Jurkat, Clone E6-1 (cell line): Measurements from ENCODE around the gene VAT1L.

Source experiments
- DNase-seq: peaks from one replicate; pipeline ENCODE4 v3.0.0-alpha.2; 2011; ENCODE audit warnings: low read depth, low spot score
- H3K4me3 ChIP-seq: 2 replicates; pipeline ENCODE4 v1.5.1; 2011; ENCODE audit warnings: mild to moderate bottlenecking, low read length, control low read depth, moderate library complexity

The VAT1L gene

DNA sequence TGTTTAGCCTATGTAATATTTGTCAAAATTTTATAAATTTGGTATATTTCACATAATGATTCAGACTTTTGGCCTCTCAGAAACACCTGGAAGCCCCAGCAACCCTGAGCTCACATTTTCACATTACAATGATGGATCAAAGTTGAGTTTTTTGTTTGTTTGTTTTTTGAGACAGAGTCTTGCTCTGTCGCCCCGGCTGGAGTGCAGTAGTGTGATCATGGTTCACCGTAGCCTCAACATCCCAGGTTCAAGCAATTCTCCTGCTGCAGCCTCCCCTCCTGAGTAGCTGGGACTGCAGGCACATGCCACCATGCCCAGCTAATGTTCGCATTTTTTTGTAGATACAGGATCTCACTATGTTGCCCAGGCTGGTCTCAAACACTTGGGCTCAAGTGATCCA lies 10.6 kb upstream of the VAT1L start:
- H3K4me3 ChIP-seq = no peak overlapping the region
- DNase-seq = no peak

DNA sequence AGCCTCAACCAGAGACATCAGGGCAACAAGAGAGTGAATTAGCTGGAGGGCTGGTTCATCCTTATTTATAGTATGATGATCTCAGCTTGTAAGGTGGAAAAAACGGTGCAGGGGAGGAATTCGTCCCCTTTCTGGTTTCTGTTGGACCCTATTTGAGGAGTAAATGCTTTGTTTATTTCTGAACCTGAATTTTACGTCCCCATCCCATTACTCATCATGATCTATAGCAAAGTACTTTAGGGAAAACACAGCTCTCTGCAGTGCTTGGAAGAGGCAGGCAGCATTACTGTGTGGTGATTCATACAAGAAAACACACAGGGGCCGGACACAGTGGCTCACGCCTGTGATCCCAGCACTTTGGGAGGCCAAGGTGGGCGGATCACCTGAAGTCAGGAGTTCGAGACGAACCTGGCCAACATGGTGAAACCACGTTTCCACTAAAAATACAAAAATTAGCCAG lies 8.0 kb upstream of the VAT1L start:
- DNase-seq = no peak
- no peak overlapping the region for H3K4me3 ChIP-seq

DNA sequence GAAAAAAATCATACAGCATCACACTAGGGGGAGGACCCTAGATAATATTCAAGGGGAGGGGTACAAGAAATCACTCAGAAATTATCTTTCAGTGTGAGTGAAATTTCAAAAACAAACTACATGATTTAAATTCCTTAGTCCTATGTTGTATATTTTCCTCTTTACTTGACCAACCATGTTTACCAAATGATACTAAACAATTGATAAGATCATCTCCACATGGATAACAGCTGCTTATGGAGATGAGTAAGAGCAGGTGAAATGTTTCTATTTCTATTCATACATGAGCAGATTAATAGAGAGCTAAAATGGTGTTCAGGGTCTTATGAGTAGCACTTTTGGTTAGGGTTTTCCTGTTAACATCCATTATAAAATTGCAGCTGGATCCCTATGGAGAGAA lies 7.3 kb upstream of the VAT1L start:
- DNase-seq = no peak
- H3K4me3 ChIP-seq = no peak overlapping the region

DNA sequence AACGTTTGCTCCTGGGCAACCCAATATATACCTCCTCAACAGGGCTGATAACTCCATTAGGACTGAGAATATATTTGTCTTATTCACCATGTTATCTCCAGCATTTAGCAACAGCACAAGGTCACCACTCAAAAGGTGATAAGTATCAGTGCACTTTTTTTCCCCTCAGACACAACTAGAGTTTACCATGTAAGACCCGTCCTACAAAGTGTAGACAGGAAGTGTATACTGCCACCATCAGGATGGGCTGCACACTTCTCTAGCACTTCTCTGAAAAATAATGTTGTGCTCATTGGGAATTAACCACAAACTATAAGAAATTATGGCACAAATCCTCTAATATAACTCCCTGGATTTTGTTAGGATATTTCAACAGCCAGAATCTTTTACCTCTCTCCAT lies 5.7 kb upstream of the VAT1L start:
- H3K4me3 ChIP-seq = no peak overlapping the region
- no peak for DNase-seq

DNA sequence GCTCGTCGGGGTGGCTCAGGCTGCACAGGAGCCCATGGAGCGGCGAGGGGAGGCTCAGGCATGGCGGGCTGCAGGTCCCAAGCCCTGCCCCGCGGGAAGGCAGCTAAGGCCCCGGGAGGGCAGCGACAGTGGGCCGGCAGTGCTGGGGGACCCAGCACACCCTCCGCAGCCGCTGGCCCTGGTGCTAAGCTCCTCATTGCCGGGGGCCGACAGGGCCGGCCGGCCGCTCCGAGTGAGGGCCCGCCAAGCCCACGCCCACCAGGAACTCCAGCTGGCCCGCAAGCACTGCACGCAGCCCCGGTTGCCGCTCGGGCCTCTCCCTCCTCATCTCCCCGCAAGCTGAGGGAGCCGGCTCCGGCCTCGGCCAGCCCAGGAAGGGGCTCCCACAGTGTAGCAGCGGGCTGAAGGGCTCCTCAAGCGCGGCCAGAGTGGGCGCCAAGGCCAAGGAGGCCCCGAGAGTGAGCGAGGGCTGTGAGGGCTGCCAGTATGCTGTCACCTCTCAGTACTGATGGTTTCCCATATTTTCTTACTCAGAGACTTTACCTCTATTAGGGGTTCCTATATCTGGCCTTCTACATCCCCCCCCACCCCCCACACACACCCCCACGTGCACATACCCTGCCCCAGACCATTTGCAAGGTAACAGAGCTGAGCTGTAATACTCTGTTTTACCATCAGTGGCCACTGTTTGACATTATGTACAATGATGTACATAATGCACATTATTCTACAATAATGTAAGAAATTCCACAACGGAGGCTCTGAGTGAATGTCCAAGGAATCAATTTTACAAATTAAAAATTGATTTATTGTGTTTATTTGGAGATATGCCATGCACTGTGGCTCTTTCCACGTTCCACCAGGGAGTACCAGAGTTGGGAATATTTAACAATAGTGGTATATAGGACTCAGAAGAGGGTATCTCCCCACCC lies 3.7 kb upstream of the VAT1L start:
- DNase-seq = no peak
- H3K4me3 ChIP-seq = no peak overlapping the region

DNA sequence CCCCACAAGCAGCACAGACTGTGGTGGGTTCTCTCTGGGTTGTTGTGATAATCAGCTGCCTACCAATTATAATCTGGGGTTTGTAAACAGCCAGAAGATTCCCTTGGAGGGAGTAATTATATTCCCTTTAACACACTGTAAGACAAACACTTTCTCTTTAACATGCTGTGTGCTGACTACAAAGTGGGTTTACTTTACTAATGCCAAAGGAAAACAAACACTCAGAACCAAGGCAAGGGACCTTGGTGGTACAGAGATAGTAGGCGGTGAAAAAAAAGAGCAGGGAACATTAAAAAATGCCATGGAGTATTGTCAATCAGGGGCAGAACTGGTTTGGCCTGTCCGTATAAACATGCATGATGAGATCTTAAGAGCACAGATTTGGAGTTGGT lies 3.0 kb upstream of the VAT1L start:
- DNase-seq = no peak

DNA sequence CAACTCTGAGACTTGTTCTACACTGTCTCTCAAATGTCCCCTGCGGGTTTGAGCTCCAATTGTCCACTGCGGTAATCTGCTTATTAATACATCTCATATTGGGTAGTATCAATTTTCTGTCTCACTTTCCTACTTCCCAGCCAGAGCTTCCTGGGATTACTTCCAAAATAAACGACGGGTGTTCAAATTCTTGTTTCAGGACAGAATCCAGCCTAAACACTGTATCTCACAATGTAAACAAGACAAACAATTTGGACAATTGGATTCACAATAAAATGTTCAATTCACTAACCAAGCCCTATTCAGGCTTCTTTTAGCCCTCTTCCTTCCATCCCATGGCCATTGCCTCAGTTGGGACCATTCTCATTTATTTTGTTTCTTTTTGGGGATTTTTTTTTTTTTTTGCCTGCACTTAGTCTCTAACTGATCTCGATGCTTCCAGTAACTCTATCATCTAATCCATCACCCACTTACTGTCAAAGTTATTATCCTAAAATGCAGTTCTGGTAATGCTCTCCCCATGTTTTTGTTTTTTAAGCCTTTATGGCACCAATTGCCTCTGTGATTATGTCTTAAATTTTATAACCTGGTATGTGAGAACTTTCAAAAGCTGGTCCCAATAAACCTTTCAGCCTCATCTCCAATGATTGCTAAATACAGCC lies 2.0 kb upstream of the VAT1L start:
- no peak overlapping the region for H3K4me3 ChIP-seq
- no peak for DNase-seq

More for the DNA sequence above, 3.0 kb upstream of the VAT1L start:
- no peak overlapping the region for H3K4me3 ChIP-seq

DNA sequence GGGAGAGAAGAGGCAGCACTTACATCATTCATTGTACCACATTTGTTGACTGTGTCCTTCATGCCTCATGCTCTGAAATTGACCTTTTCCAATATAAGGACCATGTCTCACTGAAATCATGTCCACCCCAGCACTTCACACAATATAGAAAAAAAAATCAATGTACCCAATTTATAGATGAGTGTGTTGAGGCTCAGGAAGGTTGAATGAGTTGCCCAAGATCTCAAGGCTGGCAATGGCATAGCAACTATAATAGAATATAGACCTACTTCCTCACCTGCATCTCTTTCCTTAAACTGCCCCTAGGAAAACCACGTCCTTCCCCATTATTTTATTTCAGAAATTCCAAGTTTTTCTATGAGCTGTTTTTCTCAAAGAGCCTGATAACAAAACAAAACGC lies 912 bp upstream of the VAT1L start:
- no peak overlapping the region for H3K4me3 ChIP-seq

DNA sequence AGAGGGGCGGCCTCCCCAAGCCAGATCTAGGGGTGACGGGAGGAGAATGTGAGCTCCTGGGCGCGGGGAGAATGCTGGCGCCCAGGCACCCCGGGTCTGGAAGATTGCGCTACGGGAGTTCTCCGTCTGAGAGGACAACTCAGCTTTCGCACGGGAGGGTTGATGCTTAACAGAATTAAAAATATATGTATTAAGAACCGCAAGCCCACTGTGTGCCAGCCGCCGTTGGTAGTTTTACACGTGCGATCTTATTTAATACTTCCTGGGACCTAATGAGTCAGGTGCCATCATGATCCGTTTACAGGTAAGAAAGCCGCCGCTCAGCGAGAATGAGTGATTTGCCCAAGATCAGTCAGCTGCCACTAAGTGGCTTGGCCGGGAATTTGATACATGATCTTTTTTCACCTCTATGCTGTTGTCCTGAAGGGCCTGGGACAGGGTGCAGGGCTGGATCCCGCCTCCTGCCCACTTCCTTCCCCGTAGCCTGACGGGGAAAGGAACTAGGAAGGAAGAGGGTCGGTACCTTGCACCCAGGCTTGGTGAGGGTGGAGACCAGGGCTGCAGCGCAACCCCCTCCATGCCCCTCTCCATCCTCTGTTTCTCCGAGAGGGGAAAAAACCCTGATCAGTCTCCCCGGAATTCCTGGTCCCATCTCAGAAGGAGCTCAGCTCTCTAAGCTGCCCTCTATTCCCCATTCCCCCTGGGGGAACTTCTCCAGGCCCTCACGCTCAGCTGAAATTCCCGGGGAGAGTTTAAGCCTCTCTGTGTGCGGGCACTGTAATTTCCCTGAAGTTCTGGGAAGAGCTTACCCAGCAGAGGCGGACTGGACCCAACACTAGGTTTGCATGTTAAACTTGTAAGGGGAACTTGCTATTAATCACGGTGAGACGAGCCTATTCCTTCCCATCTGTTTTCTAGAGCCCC lies 983 bp downstream of the VAT1L start:
- H3K4me3 ChIP-seq = no peak overlapping the region
- DNase-seq = no peak

More for the DNA sequence above, 912 bp upstream of the VAT1L start:
- no peak for DNase-seq

DNA sequence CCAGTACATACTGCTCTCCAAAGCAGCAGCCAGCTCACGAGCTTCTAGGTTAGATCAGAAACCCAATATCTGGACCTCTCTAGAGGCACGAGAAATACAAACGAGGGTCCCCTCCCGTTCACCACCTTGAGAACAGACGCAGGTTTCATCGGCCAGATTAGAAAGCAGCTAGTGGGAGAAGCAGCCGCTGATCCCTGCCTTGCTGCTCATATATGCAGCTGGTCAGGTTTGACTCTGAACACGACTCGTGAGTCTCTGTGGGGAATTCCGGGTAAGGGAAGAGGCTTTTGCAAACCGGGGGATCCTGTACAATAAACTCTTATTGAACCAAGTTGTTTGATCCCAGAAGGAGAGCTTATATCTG lies 1.6 kb downstream of the VAT1L start:
- no peak overlapping the region for H3K4me3 ChIP-seq

DNA sequence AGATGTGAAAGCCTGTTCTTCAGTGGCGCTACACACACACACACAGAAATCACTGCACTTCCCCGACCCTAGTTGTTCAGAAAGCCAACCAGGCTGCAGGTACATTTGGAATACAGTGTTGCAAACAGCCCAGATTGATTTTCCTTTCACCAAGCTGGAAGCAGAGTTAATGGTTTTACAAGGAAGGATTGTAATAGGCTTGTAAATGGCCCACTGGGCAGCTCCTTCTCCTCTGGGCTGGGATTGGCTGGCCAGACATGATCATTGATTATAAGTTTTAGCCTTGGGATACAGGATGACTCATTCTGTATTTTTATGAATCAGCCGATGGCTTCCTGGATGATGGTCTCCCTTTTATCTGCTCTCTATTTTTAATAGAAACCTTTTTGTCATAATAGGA lies 2.5 kb downstream of the VAT1L start:
- no peak overlapping the region for H3K4me3 ChIP-seq
- DNase-seq = no peak

More for the DNA sequence above, 1.6 kb downstream of the VAT1L start:
- no peak for DNase-seq

DNA sequence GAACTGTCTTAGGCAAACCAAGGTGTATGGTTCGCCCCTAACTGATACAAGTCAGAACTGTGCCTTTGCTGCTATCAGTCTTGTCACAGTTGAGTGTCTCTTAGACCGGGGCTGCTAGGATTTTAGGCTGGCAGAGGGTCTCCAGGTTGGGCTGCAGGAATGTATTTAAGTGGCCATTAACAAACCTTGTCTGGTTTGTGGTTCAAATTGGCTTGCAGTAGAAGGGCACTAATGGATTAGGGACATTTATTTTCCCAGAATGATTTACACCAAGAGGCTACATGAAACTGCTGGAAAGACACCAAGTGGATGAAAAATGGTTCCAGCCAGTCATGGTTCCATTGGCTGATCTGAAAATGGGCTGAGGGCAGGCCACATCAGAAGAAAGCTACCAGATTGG lies 5.1 kb downstream of the VAT1L start:
- H3K4me3 ChIP-seq = no peak overlapping the region
- no peak for DNase-seq

DNA sequence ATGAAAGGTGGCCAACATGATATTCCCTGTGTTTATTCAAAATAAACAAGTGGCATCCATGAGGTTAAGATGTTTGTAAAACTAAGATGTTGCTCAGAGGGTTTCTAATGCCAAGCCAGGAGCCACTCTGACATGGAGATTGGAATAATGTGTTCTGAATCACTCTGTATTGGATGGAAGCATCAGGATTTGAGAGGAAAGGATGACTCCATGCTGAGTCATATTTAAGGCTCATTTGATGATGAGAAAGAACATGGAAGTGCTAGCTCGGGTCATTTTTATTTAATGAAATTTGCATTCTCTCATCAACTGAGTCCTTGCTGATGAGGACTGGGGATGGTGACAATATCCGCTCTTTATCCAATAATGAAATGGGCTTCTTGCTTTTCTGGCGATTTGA lies 6.2 kb downstream of the VAT1L start:
- H3K4me3 ChIP-seq = no peak overlapping the region
- no peak for DNase-seq

DNA sequence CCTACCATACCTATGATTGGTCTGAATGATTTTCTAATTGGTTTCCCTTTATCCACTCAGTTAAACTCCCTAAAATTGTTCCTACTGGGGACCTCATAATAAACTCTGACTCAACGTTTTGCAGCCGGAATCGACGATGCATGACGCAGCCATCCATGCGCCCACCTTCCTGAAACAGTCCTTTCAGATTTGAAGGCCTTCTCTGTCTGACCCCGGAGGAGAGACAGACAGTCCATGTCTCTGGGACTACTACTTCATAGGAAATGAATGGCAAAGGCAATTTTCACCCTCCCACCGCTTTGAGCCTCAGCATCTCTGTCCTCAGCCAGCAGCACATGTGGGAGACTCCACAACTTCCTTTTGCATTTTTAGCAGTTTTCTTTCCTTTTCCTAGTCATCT lies 13.5 kb downstream of the VAT1L start:
- H3K4me3 ChIP-seq = no peak overlapping the region
- DNase-seq = no peak

DNA sequence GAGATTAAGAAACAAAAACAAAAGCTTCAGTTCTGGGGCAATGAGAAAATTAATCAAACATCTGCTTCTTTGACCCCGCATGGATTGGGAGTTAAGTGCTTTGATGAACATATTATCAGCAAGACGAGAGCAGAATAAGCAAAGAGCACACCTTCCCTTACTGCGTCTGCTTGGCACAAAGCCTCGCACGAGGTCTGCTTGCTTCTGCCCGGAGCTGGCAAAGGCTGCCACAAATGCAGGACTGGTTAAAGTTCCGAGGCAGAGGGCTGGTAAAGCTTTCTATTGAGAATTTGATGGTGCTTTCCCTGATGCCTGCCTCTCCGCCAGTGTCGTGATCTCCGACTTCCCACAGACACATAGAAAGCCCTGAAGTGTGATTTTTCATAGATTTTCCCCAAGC lies 17.0 kb downstream of the VAT1L start:
- H3K4me3 ChIP-seq = no peak overlapping the region
- no peak for DNase-seq

DNA sequence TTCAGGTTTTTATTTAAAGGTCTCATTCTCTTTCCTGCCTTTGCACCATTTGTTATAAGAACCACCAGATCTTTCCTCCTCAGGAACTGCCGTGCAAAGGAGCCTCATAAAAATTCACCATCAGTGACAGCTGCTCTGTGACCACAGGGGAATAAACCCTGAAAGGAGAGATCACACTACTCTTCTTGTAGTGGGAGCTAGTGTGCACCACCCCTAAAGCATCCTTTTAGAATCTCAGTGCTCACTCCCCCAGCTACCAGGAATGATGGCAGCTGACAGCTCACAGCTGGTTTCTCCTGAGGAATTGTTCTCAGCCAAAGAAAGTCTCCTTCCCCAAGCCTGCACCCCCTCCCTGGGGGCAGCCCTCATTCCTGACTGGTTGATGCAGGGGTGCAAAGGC lies 18.7 kb downstream of the VAT1L start:
- DNase-seq = no peak
- no peak overlapping the region for H3K4me3 ChIP-seq

DNA sequence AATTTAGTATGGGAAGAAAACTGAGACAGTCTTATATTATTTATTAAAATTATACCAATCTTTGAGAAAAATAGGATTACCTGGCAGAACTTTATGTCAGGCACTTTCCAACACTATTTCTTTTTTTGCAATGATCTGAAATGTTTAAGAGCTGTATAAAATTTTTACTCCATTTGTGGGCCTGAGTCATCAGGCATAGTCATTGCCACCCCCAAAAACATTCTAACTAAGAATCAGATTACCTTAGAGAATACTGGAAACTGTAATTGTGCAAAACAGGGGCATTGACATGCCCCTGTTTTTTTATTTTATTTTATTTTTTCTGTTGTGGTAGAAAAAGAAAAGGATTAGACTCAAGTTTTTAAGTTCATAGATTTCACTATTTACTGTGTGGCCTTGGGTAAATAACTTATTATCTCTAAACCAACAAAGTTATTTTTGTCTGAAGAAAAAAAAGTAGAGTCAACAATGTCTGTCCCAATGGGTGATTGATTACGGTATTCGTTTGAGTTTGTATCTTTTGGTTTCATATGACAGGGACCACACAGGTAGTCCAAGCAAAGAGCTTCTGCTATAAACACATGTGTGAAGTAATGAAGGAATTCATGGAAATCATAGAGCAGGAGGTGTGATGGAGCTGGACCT lies 24.6 kb downstream of the VAT1L start:
- DNase-seq = no peak
- H3K4me3 ChIP-seq = no peak overlapping the region

DNA sequence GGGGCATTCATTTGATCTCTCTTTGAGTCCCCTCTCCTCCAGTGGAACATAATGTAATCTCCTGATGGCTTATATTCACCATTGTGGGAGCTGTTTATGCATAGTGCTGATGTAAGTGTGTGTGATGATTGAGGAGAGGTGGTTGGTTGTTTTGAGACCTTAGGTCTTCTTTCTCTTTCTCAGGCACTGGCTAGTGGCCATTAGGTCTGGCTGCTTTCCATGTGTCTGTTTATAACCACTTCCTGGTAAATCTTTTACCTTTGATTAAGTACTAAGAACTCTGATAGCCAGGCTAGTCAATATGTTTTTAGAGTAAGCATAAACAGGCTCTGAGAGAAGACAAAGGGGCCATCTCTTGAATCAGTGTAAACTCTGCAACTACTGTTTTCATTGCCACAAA lies 27.9 kb downstream of the VAT1L start:
- no peak overlapping the region for H3K4me3 ChIP-seq

DNA sequence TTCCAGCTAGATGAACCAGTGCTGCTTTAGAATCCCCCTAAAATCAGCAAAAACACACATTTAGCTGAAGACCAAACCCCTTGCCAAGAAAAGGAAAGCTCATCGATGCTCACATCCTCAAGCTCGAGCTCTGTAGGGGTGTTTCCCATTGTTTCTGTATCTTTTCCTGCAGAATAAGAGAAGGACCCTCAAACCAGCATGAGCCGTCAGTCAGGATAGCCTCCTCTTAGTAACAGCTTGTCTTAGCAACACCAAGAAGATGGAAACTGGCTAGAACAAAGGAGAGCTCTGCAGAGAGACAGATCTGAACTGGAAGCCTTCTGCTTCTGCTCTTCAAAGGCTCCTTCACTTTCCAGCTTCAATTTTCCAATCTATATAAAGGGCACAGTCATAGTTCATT lies 32.0 kb downstream of the VAT1L start:
- H3K4me3 ChIP-seq = no peak overlapping the region
- no peak for DNase-seq

More for the DNA sequence above, 27.9 kb downstream of the VAT1L start:
- DNase-seq = no peak
